HL-60 (cell line): ENCODE data around the gene GNAQ.

Experiments used
- GABPA ChIP-seq: IDR thresholded peaks from 2 replicates; pipeline ENCODE4 v1.6.1; 2012; ENCODE audit warnings: low read depth
- POLR2AphosphoS5 ChIP-seq: IDR thresholded peaks from 2 replicates; pipeline ENCODE4 v1.6.1; 2012; ENCODE audit warnings: low read depth
- TF ChIP-seq, protein P1 (sequence below): IDR thresholded peaks from one replicate; pipeline ENCODE4 v1.5.1; 2011; ENCODE audit warnings: low read length, control low read depth, inconsistent platforms; ENCODE audit not compliant: insufficient read depth
- TF ChIP-seq, protein P2 (sequence below): IDR thresholded peaks from 2 replicates; pipeline ENCODE4 v1.6.1; 2012; ENCODE audit warnings: low read depth; ENCODE audit not compliant: insufficient replicate concordance

DNA sequence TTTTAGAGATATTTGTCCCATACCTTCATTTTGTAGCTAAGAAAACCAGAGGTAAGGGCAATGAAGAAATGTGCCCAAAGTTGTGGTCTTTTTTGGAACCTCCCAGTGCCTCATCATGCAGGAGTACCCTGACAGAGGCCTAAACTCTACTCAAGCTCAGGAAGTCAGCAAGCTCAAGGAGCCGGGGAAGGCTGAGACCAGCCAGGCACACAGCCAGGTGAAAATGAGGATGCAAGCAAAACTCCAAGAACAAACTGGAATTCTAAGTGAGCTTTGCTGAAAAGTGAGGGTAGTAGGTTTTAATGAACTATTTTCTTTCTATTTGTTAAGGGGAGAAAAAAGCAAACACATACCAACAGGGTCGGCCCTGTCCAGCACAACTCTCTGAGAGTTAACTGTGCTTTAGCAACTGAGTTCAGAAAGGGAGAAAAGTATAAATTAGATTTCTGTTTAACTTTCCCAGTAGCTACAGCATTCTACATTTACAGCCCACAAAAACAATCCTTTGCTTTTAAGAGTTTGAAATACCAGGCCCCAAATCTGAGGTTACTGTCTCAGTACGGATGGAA, 146.4 kb downstream of the GNAQ start:
- TF ChIP-seq GABPA: no peak
- TF ChIP-seq, protein P1, sequence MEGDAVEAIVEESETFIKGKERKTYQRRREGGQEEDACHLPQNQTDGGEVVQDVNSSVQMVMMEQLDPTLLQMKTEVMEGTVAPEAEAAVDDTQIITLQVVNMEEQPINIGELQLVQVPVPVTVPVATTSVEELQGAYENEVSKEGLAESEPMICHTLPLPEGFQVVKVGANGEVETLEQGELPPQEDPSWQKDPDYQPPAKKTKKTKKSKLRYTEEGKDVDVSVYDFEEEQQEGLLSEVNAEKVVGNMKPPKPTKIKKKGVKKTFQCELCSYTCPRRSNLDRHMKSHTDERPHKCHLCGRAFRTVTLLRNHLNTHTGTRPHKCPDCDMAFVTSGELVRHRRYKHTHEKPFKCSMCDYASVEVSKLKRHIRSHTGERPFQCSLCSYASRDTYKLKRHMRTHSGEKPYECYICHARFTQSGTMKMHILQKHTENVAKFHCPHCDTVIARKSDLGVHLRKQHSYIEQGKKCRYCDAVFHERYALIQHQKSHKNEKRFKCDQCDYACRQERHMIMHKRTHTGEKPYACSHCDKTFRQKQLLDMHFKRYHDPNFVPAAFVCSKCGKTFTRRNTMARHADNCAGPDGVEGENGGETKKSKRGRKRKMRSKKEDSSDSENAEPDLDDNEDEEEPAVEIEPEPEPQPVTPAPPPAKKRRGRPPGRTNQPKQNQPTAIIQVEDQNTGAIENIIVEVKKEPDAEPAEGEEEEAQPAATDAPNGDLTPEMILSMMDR: no peak
- no peak for TF ChIP-seq POLR2AphosphoS5
- TF ChIP-seq, protein P2, sequence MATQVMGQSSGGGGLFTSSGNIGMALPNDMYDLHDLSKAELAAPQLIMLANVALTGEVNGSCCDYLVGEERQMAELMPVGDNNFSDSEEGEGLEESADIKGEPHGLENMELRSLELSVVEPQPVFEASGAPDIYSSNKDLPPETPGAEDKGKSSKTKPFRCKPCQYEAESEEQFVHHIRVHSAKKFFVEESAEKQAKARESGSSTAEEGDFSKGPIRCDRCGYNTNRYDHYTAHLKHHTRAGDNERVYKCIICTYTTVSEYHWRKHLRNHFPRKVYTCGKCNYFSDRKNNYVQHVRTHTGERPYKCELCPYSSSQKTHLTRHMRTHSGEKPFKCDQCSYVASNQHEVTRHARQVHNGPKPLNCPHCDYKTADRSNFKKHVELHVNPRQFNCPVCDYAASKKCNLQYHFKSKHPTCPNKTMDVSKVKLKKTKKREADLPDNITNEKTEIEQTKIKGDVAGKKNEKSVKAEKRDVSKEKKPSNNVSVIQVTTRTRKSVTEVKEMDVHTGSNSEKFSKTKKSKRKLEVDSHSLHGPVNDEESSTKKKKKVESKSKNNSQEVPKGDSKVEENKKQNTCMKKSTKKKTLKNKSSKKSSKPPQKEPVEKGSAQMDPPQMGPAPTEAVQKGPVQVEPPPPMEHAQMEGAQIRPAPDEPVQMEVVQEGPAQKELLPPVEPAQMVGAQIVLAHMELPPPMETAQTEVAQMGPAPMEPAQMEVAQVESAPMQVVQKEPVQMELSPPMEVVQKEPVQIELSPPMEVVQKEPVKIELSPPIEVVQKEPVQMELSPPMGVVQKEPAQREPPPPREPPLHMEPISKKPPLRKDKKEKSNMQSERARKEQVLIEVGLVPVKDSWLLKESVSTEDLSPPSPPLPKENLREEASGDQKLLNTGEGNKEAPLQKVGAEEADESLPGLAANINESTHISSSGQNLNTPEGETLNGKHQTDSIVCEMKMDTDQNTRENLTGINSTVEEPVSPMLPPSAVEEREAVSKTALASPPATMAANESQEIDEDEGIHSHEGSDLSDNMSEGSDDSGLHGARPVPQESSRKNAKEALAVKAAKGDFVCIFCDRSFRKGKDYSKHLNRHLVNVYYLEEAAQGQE: no peak
